GM12874 (cell line): Measurements from ENCODE around the gene SUPT3H.

Source experiments
- CTCF ChIP-seq: IDR thresholded peaks from 2 replicates; pipeline ENCODE4 v1.5.1; 2011; ENCODE audit warnings: low read depth, mild to moderate bottlenecking, control low read depth, low read length, moderate library complexity; ENCODE audit not compliant: insufficient read depth

Gene SUPT3H

GRCh38 chr6:44906761-44907160 is 471.0 kb downstream of the SUPT3H start:
- TF ChIP-seq CTCF = no peak

GRCh38 chr6:44898296-44898930 is 479.3 kb downstream of the SUPT3H start:
- TF ChIP-seq CTCF = no peak

- TF ChIP-seq CTCF = no peak
Measured at GRCh38 chr6:44897316-44897715, 480.4 kb downstream of the SUPT3H start.

- TF ChIP-seq CTCF = no peak
Measured at GRCh38 chr6:44896701-44897100, 481.0 kb downstream of the SUPT3H start.

- no peak for TF ChIP-seq CTCF
Measured at GRCh38 chr6:44892579-44892978, 485.2 kb downstream of the SUPT3H start.

- TF ChIP-seq CTCF = no peak
Measured at GRCh38 chr6:44869321-44869897, 508.3 kb downstream of the SUPT3H start.

- TF ChIP-seq CTCF = no peak
Measured at GRCh38 chr6:44868910-44869309, 508.8 kb downstream of the SUPT3H start.
